H1 (cell line): ENCODE results near the gene ISM1. TPM values are rescaled to one million over a fixed set of nuclear protein-coding genes. Genes with fewer than 3 reads are reported as not detected.

Experiments
- CTCF ChIA-PET: fragments of 300-600 bp; sonication (Branson Sonifier 250); formaldehyde crosslinking; loops from one replicate; lab custom pipeline; 2021; ENCODE audit not compliant: partially characterized antibody; lab: Charles Lee
- POLR2A ChIA-PET: fragments of 300-600 bp; sonication (Branson Sonifier 250); formaldehyde crosslinking; loops from one replicate; lab custom pipeline; 2021; ENCODE audit warnings: inconsistent platforms; ENCODE audit not compliant: partially characterized antibody; lab: Charles Lee
- DNase-seq, 2 experiments: peaks; one replicate each; pipeline versions ENCODE4 v3.0.0 to v3.0.0-alpha.2; 2010 to 2022; ENCODE audit warnings: low spot score in 2 of 2, low read depth in 1 of 2, mixed read lengths in 1 of 2
- FAIRE-seq: peaks from 2 replicates; lab custom pipeline; 2011; peaks lifted over from hg19 to GRCh38; lab: Jason Lieb, UNC
- H2AFZ ChIP-seq: 2 replicates; pipeline ENCODE4 v1.8.1; 2012; ENCODE audit warnings: low read length, inconsistent platforms
- H2AK5ac ChIP-seq: 2 replicates; pipeline ENCODE4 v1.6.1; 2013; ENCODE audit warnings: low read depth, low read length
- H2BK120ac ChIP-seq: replicated peaks from 2 replicates; pipeline ENCODE3; 2013; ENCODE audit warnings: low read depth, low read length, inconsistent platforms
- H2BK12ac ChIP-seq: 2 replicates; pipeline ENCODE4 v1.6.1; 2013; ENCODE audit warnings: low read depth, low read length
- H2BK15ac ChIP-seq: 2 replicates; pipeline ENCODE4 v1.6.1; 2013; ENCODE audit warnings: low read length
- H2BK20ac ChIP-seq: 2 replicates; pipeline ENCODE4 v1.6.1; 2013; ENCODE audit warnings: low read length
- H2BK5ac ChIP-seq: 2 replicates; pipeline ENCODE4 v1.6.1; 2013; ENCODE audit warnings: low read depth, low read length
- H3K14ac ChIP-seq: 2 replicates; pipeline ENCODE4 v1.6.1; 2013; ENCODE audit warnings: inconsistent platforms; ENCODE audit not compliant: insufficient read length
- H3K18ac ChIP-seq: 2 replicates; pipeline ENCODE4 v1.6.1; 2013; ENCODE audit warnings: low read length; ENCODE audit errors: extremely low read depth
- H3K23ac ChIP-seq: 2 replicates; pipeline ENCODE4 v1.6.1; 2013; ENCODE audit warnings: inconsistent platforms; ENCODE audit not compliant: insufficient read length
- H3K23me2 ChIP-seq: 2 replicates; pipeline ENCODE4 v1.6.1; 2013; ENCODE audit warnings: low read depth, low read length
- H3K27ac ChIP-seq: 2 replicates; pipeline ENCODE4 v1.6.1; 2011; ENCODE audit warnings: low read depth, low read length, inconsistent platforms
- H3K27me3 ChIP-seq, 4 experiments: replicated peaks in 1 of 4; 1 replicate in 1 of 4; 2 replicates in 3 of 4; pipeline versions ENCODE4 v1.6.1 to v1.8.1; 2011 to 2013; ENCODE audit warnings: low read length in 3 of 4, mild to moderate bottlenecking in 3 of 4, inconsistent platforms in 2 of 4, mixed read lengths in 2 of 4, moderate library complexity in 1 of 4; ENCODE audit not compliant: control insufficient read depth in 3 of 4, insufficient read depth in 3 of 4; ENCODE audit errors: extremely low read depth in 1 of 4
- H3K36me3 ChIP-seq, 4 experiments: 2 replicates each; pipeline versions ENCODE4 v1.6.1 to v1.8.1; 2011 to 2013; ENCODE audit warnings: mild to moderate bottlenecking in 4 of 4, low read length in 3 of 4, moderate library complexity in 2 of 4, control low read depth in 1 of 4, inconsistent platforms in 1 of 4; ENCODE audit not compliant: insufficient read depth in 4 of 4, control insufficient read depth in 2 of 4
- H3K4ac ChIP-seq: replicated peaks from 2 replicates; pipeline ENCODE3; 2013; ENCODE audit warnings: low read length, low read depth, mixed read lengths, inconsistent platforms; ENCODE audit not compliant: insufficient read length
- H3K4me1 ChIP-seq, 4 experiments: replicated peaks in 1 of 4; 1 replicate in 1 of 4; 2 replicates in 3 of 4; pipeline versions ENCODE4 v1.6.1 to v1.8.1; 2011 to 2013; ENCODE audit warnings: low read length in 3 of 4, inconsistent platforms in 2 of 4, mixed read lengths in 1 of 4; ENCODE audit not compliant: insufficient read depth in 4 of 4, control insufficient read depth in 3 of 4
- H3K4me2 ChIP-seq, 2 experiments: 2 replicates each; pipeline versions ENCODE4 v1.6.1 to v1.8.1; 2011 to 2013; ENCODE audit warnings: low read depth in 2 of 2, low read length in 2 of 2, control low read depth in 1 of 2, inconsistent platforms in 1 of 2, mild to moderate bottlenecking in 1 of 2; ENCODE audit not compliant: insufficient read depth in 1 of 2
- H3K4me3 ChIP-seq, 4 experiments: fragments of 200-600, 300-600 bp in 1 of 4; sonication (generic), shearing (Covaris generic), sonication (Bioruptor Twin) in 1 of 4; 2 replicates each; pipeline versions ENCODE4 v1.5.1 to v1.8.1; 2011 to 2016; ENCODE audit warnings: low read length in 4 of 4, low read depth in 3 of 4, control low read depth in 2 of 4, inconsistent platforms in 2 of 4, mild to moderate bottlenecking in 2 of 4, mixed read lengths in 1 of 4, moderate library complexity in 1 of 4; ENCODE audit not compliant: insufficient read depth in 2 of 4; ENCODE audit errors: extremely low read depth in 1 of 4
- H3K56ac ChIP-seq: replicated peaks from 2 replicates; pipeline ENCODE3; 2013; ENCODE audit warnings: low read depth, mild to moderate bottlenecking, mixed read lengths, low read length, inconsistent platforms; ENCODE audit not compliant: insufficient read length
- H3K79me1 ChIP-seq: 2 replicates; pipeline ENCODE4 v1.6.1; 2013; ENCODE audit warnings: low read depth, low read length, control low read depth
- H3K79me2 ChIP-seq, 2 experiments: 2 replicates each; pipeline versions ENCODE4 v1.6.1 to v1.8.1; 2012 to 2013; ENCODE audit warnings: low read length in 2 of 2, mild to moderate bottlenecking in 2 of 2, inconsistent platforms in 1 of 2; ENCODE audit not compliant: insufficient read depth in 2 of 2, control insufficient read depth in 1 of 2
- H3K9ac ChIP-seq, 4 experiments: replicated peaks in 1 of 4; 1 replicate in 1 of 4; 2 replicates in 3 of 4; pipeline versions ENCODE4 v1.6.1 to v1.8.1; 2011 to 2013; ENCODE audit warnings: low read depth in 3 of 4, low read length in 3 of 4, control low read depth in 2 of 4, mild to moderate bottlenecking in 2 of 4, moderate library complexity in 2 of 4, inconsistent platforms in 1 of 4; ENCODE audit errors: extremely low read depth in 1 of 4
- H3K9me3 ChIP-seq, 2 experiments: 2 replicates each; pipeline versions ENCODE4 v1.6.1 to v1.8.1; 2012 to 2013; ENCODE audit warnings: mild to moderate bottlenecking in 2 of 2, moderate library complexity in 2 of 2, control low read depth in 1 of 2, inconsistent platforms in 1 of 2, low read depth in 1 of 2, low read length in 1 of 2, mixed read lengths in 1 of 2; ENCODE audit not compliant: insufficient read depth in 2 of 2
- H4K20me1 ChIP-seq, 2 experiments: replicated peaks in 1 of 2; 2 replicates each; pipeline versions ENCODE3 to v1.8.1; 2011 to 2013; ENCODE audit warnings: inconsistent platforms in 2 of 2, low read length in 2 of 2, mild to moderate bottlenecking in 1 of 2; ENCODE audit not compliant: insufficient read depth in 2 of 2, control insufficient read depth in 1 of 2
- H4K5ac ChIP-seq: 2 replicates; pipeline ENCODE4 v1.6.1; 2013; ENCODE audit warnings: low read length, low read depth, mixed read lengths, inconsistent platforms; ENCODE audit not compliant: insufficient read length
- H4K8ac ChIP-seq: 2 replicates; pipeline ENCODE4 v1.8.0; 2013; ENCODE audit warnings: mild to moderate bottlenecking, moderate library complexity, low read length, inconsistent platforms; ENCODE audit not compliant: insufficient read depth; ENCODE audit errors: extremely low read depth
- H4K91ac ChIP-seq: replicated peaks from 2 replicates; pipeline ENCODE3; 2013; ENCODE audit warnings: low read length, mixed read lengths, inconsistent platforms; ENCODE audit not compliant: insufficient read length
- GABPA ChIP-seq: IDR thresholded peaks from 2 replicates; pipeline ENCODE4 v1.6.1; 2011; ENCODE audit warnings: mild to moderate bottlenecking, low read length, moderate library complexity, borderline replicate concordance; ENCODE audit not compliant: insufficient read depth
- RFX5 ChIP-seq: IDR thresholded peaks from 2 replicates; pipeline ENCODE4 v1.6.1; 2011; ENCODE audit warnings: low read depth, low read length, improper control_type of control experiment, borderline replicate concordance
- SAP30 ChIP-seq: fragments of 300-600 bp; sonication (generic); IDR thresholded peaks from 2 replicates; pipeline ENCODE4 v1.7.1; 2012; ENCODE audit warnings: low read length, moderate library complexity, mild to moderate bottlenecking, inconsistent platforms; ENCODE audit not compliant: insufficient read depth, insufficient replicate concordance
- SIN3A ChIP-seq, 2 experiments: IDR thresholded peaks in 1 of 2; conservative IDR thresholded peaks in 1 of 2; 2 replicates each; pipeline ENCODE4 v1.6.1; 2011 to 2012; ENCODE audit warnings: low read length in 2 of 2, improper control_type of control experiment in 1 of 2, low read depth in 1 of 2, mild to moderate bottlenecking in 1 of 2
- SP1 ChIP-seq: IDR thresholded peaks from 2 replicates; pipeline ENCODE4 v1.6.1; 2011; ENCODE audit warnings: low read depth, low read length
- SRF ChIP-seq: IDR thresholded peaks from 2 replicates; pipeline ENCODE4 v1.6.1; 2011; ENCODE audit warnings: mild to moderate bottlenecking, low read depth, low read length, moderate library complexity
- SUZ12 ChIP-seq: fragments of 200-600 bp; sonication (generic); IDR thresholded peaks from 2 replicates; pipeline ENCODE4 v1.6.1; 2012; ENCODE audit warnings: mild to moderate bottlenecking, inconsistent platforms, low read length, moderate library complexity, mixed read lengths
- TCF12 ChIP-seq: IDR thresholded peaks from 2 replicates; pipeline ENCODE4 v1.6.1; 2011; ENCODE audit warnings: low read depth, mild to moderate bottlenecking, low read length
- WGBS, 2 experiments: shearing (Covaris generic) in 1 of 2; methylation state at CpG; one replicate each; pipeline versions ENCODE4 v1.1.6 to v1.1.7; 2013 to 2015; ENCODE audit warnings: low lambda C conversion rate in 2 of 2, mixed read lengths in 2 of 2, inconsistent platforms in 1 of 2, low coverage in 1 of 2, missing lambda C conversion rate in 1 of 2; ENCODE audit not compliant: insufficient replicate concordance in 2 of 2, insufficient coverage in 1 of 2, insufficient read length in 1 of 2; ENCODE audit errors: extremely low coverage in 1 of 2, missing lambda C conversion rate in 1 of 2; 5-methylcytosine and 5-hydroxymethylcytosine counted together
- polyA plus RNA-seq, 7 experiments: library from polyadenylated mRNA; depleted of rRNA in 3 of 7; stranded (reverse) in 5 of 7; unstranded in 2 of 7; fragments of >200 nt in 5 of 7; fragments of 200-250 nt in 2 of 7; gene quantifications; 1 replicate in 5 of 7; 2 replicates in 1 of 7; 4 replicates in 1 of 7; pipeline versions ENCODE4 v1.2.1 to v1.2.3, GENCODE V29; 2011 to 2013; ENCODE audit warnings: missing spikeins in 2 of 7, mixed read lengths in 2 of 7
- total RNA-seq: library from RNA; stranded (reverse); fragmentation: NEBNext Ultra II Directional; extraction: Animal tissue kit (Norgen Biotek cat#: 25700); gene quantifications from 2 replicates; pipeline ENCODE4 v1.2.1, GENCODE V29; 2021
- TF ChIP-seq, protein P1 (sequence below): IDR thresholded peaks from 2 replicates; pipeline ENCODE4 v1.6.1; 2011; ENCODE audit warnings: low read depth, mild to moderate bottlenecking, low read length; ENCODE audit not compliant: insufficient read depth

ISM1 gene
- total and polyA plus RNA-seq, 2 of the 8 experiments (the other 6 are each of a cell fraction or from before 2014, with no cell fraction given) = 0.62 to 0.97 TPM

DNA sequence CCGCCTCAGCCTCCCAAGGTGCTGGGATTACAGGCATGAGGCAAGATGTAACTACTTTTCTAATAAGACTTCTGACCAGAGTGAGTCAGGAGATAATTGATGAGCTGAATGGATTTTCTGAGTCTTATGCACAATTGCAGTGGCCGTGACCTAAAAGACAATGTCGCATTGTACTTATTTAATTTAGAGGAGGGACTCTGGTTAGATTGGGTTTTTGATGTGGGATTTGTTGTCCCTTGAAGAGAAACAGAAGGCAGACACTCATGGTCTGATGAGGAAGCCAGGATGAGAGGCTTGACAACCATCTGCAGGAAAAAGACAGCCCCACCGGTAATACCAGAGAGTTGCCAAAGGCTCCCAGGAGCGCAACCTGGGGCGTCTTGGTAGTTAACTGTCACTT lies 68.0 kb downstream of the ISM1 start:
- Histone ChIP-seq H4K8ac (no peak overlapping the region), H3K4me1 (peaks cover 0 to 2% (median 0%) of the 10 kb centered on the region in 4 experiments; a peak in 1 of 7 replicates), H3K23ac (no peak overlapping the region), H3K36me3 (no peaks in the 10 kb centered on the region), H3K27ac (no peak overlapping the region), H3K79me1 (no peaks in the 10 kb centered on the region), H3K18ac (no peak overlapping the region), H3K4me3 (no peak overlapping the region), H4K20me1 (no peaks in the 10 kb centered on the region), H2BK12ac (no peak overlapping the region), H2BK20ac (no peak overlapping the region), H3K23me2 (no peaks in the 10 kb centered on the region; the same call in 1 of the 2 replicates), H3K4ac (no peak overlapping the region), H2BK120ac (no peak overlapping the region), H2AK5ac (no peak overlapping the region), H2BK15ac (no peak overlapping the region), H3K56ac (no peak overlapping the region), H2AFZ (no peak overlapping the region), H2BK5ac (no peak overlapping the region), H3K9me3 (no peaks in the 10 kb centered on the region), H3K4me2 (no peak overlapping the region), H3K79me2 (no peaks in the 10 kb centered on the region; a peak in 1 of 4 replicates), H3K14ac (no peak overlapping the region), H4K5ac (no peak overlapping the region), H4K91ac (no peak overlapping the region), H3K9ac (no peak overlapping the region), H3K27me3 (no peaks in the 10 kb centered on the region)
- no peak for TF ChIP-seq SUZ12
- TF ChIP-seq SIN3A (conservative IDR thresholded peaks at IDR 0.05 in 1 of 2, IDR thresholded peaks at IDR 0.05 in 1 of 2; ENCODE audit: low read depth in 1 of 2, low read length in 2 of 2) = no peak
- TF ChIP-seq SRF = no peak
- no peak for TF ChIP-seq SAP30
- TF ChIP-seq, protein P1, sequence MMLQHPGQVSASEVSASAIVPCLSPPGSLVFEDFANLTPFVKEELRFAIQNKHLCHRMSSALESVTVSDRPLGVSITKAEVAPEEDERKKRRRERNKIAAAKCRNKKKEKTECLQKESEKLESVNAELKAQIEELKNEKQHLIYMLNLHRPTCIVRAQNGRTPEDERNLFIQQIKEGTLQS = no peak
- TF ChIP-seq GABPA = no peak
- no peak for TF ChIP-seq RFX5
- no peak for TF ChIP-seq SP1
- no peak for TF ChIP-seq TCF12
- DNase-seq (no peak), FAIRE-seq (no peak)
- POLR2A ChIA-PET = no interaction called here
- CTCF ChIA-PET = interaction anchor here (1.0 to 1.7 kb wide), 2 partner anchors 10 to 13 kb away, joined by 3 to 8 read pairs; no protein-coding TSS in a partner anchor
- WGBS, 2 experiments = 93% methylated on average over 6 of the region's 6 CpGs; no CpG with 5 or more reads in 1 of the 2 experiments
